Kidney epithelial cell (primary cell): ENCODE data around the gene MYBPC1. TPM values are rescaled to one million over a fixed set of nuclear protein-coding genes. Genes with fewer than 3 reads are reported as not detected.

Experiments
- DNase-seq: peaks from one replicate; pipeline ENCODE4 v3.0.0-alpha.2; 2010; ENCODE audit warnings: low read depth
- H3K27me3 ChIP-seq: 2 replicates; pipeline ENCODE4 v1.6.0; 2011; ENCODE audit warnings: low read length; ENCODE audit not compliant: control insufficient read depth, insufficient read depth
- H3K36me3 ChIP-seq: 2 replicates; pipeline ENCODE4 v1.5.1; 2011; ENCODE audit warnings: low read length; ENCODE audit not compliant: control insufficient read depth, insufficient read depth
- H3K4me3 ChIP-seq: 2 replicates; pipeline ENCODE4 v1.5.1; 2011; ENCODE audit warnings: low read depth, mild to moderate bottlenecking, control low read depth, low read length
- total RNA-seq: library from RNA; depleted of rRNA; stranded (reverse); fragments of >200 nt; gene quantifications from 2 replicates; pipeline ENCODE4 v1.2.3, GENCODE V29; 2015
- TF ChIP-seq, protein P1 (sequence below): IDR thresholded peaks from 2 replicates; pipeline ENCODE4 v1.5.1; 2011; ENCODE audit warnings: mild to moderate bottlenecking, moderate library complexity, low read length, control low read depth, inconsistent platforms; ENCODE audit not compliant: insufficient read depth, poor library complexity, severe bottlenecking

Gene MYBPC1
- total RNA-seq, 1 donor from 2014 or later, result not detected

DNA sequence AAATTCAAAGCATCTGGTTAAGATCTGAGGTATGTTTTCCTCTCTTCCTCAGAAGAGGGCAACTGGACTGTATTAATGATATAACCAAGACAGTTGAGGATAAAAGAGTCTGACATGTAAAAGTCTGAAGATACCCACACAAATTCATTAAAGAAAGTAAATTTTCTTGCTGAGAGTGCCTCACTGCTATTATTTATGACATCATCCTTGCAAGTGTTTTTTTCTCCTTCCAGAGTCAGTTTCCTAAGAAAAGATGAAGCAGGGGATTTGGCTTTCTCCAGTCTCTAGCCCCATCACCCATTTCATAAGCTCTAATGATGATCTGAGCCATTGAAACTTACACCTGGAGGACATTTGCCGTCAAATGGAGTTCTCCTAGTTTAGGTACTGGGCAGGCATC is 21.0 kb upstream of the MYBPC1 start:
- TF ChIP-seq, protein P1, sequence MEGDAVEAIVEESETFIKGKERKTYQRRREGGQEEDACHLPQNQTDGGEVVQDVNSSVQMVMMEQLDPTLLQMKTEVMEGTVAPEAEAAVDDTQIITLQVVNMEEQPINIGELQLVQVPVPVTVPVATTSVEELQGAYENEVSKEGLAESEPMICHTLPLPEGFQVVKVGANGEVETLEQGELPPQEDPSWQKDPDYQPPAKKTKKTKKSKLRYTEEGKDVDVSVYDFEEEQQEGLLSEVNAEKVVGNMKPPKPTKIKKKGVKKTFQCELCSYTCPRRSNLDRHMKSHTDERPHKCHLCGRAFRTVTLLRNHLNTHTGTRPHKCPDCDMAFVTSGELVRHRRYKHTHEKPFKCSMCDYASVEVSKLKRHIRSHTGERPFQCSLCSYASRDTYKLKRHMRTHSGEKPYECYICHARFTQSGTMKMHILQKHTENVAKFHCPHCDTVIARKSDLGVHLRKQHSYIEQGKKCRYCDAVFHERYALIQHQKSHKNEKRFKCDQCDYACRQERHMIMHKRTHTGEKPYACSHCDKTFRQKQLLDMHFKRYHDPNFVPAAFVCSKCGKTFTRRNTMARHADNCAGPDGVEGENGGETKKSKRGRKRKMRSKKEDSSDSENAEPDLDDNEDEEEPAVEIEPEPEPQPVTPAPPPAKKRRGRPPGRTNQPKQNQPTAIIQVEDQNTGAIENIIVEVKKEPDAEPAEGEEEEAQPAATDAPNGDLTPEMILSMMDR, result no peak
- H3K36me3 ChIP-seq, result no peaks in the 10 kb centered on the region
- no peak for DNase-seq
- no peaks in the 10 kb centered on the region for H3K27me3 ChIP-seq
- no peak overlapping the region for H3K4me3 ChIP-seq

DNA sequence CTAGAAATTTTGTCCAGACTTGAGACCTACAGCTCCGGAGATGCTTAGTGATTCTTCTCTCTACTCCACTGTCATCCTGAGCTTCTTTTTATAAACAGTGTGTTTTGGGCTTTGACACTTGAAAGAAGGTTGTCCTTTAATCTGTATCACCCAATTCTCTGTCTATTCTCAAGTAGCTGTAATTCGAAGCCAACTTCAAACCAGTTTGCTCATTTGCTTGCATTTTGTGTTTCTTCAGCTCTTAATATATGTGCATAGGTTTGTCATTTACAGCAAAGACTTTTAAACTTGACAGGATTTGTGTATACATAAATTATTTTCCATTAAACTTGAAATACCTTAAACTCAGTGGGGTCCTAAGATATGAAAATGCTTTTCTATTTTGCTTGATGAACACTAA is 16.4 kb upstream of the MYBPC1 start:
- TF ChIP-seq, protein P1, result no peak
- no peaks in the 10 kb centered on the region for H3K36me3 ChIP-seq
- H3K27me3 ChIP-seq, result no peaks in the 10 kb centered on the region
- DNase-seq, result no peak
- no peak overlapping the region for H3K4me3 ChIP-seq

DNA sequence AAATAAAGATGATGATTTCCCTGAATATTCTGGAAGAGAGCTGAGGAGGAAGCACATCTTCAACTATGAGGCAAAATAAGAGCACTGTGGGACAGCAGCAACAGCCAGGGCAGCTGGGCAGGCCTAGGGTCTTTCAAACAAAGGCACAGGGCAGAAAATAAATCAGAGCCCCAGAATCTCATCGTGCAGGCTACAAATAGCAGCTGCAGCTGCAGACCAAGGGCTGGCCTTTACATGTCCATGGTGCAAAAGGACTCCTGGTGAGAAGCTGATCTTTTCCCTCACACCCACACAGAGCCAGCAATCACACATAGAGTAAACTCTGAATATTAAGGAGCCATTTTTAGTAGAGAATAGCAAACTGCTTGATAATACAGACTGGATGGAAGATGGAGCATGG is 13.6 kb upstream of the MYBPC1 start:
- TF ChIP-seq, protein P1, result no peak
- no peak for DNase-seq
- H3K27me3 ChIP-seq, result no peaks in the 10 kb centered on the region
- no peak overlapping the region for H3K4me3 ChIP-seq
- H3K36me3 ChIP-seq, result no peaks in the 10 kb centered on the region

DNA sequence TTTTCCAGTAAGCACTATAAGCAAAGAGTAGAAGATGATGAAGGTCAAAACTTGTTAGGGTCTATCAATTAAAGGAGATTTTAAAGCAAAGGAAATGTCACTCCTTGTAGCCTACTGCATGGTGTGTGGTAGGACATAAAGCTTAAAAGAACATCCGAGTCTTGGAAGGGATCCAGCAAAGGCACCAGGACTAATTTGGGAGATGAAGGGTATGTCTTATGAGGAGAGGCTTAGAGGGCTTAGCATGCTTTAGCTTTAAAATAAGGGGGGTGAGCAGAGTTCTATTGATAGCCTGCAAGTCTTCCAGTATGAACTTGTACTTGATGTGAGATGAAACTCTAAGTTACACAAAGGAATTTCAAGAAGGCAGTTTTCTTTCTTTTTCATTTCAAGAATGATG is 11.8 kb upstream of the MYBPC1 start:
- Histone ChIP-seq H3K27me3 (no peaks in the 10 kb centered on the region), H3K4me3 (no peak overlapping the region), H3K36me3 (no peaks in the 10 kb centered on the region)
- DNase-seq, result no peak
- TF ChIP-seq, protein P1, result no peak

DNA sequence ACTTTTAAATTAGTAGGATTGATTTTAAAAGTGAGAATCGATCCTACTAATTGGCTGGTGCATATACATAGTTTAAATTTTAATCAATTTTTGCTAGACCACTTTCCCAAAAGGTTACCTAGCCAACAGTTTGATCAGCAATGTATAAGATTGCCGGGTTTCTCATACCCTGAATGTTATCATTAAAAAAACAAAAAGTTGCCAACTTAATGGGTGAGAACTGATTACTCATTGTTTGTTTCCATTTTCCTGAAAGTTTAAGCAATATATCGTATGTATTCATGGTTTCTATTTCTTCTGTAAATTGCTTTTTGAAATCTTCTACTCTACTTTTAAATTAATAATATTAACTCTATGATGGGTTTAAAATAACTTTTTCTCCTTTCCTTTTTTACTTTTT is 4.4 kb upstream of the MYBPC1 start:
- Histone ChIP-seq H3K36me3 (no peaks in the 10 kb centered on the region), H3K27me3 (no peaks in the 10 kb centered on the region), H3K4me3 (no peak overlapping the region)
- TF ChIP-seq, protein P1, result no peak
- no peak for DNase-seq

DNA sequence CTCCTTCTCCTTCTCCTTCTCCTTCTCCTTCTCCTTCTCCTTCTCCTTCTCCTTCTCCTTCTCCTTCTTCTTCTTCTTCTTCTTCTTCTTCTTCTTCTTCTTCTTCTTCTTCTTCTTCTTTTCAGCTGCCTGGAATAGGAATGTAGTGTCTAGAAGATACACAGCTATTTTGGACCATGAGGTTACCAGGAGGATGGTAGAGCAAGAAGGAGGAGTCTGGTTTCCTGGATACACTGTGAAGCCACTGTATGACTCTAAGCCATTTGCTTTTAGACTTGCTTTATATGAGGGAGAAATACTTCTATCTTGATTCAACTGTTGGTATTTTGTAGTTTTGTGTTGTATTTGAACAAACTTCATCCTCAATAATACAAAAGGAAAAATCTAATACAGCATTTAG is 3.0 kb upstream of the MYBPC1 start:
- DNase-seq, result no peak
- TF ChIP-seq, protein P1, result no peak
- Histone ChIP-seq H3K36me3 (no peaks in the 10 kb centered on the region), H3K4me3 (no peak overlapping the region), H3K27me3 (no peaks in the 10 kb centered on the region)
